PC-9 (cell line): ENCODE results near the gene NAPG.
"Not testable (repeated sequence)": the region's sequence is repeated elsewhere in the genome, so short reads cannot be mapped to it uniquely, and the experiment has no call there.

Experiments
- CTCF ChIP-seq: fragments of 200-600 bp; sonication (generic); conservative IDR thresholded peaks from 2 replicates; pipeline ENCODE4 v1.6.1; 2017; ENCODE audit warnings: mixed run types, antibody characterized with exemption, mild to moderate bottlenecking, moderate library complexity
- EZH2 ChIP-seq: fragments of 200-600 bp; sonication (generic); IDR thresholded peaks from 2 replicates; pipeline ENCODE4 v1.8.0; 2017; ENCODE audit warnings: antibody characterized with exemption, low read depth

- not testable (repeated sequence) for TF ChIP-seq CTCF, EZH2
These were observed 48.6 kb downstream of the NAPG start for GRCh38 chr18:10574412-10574811.
